T-cell (primary cell): ENCODE results near the gene ZNF740. TPM values are rescaled to one million over a fixed set of nuclear protein-coding genes. Genes with fewer than 3 reads are reported as not detected.

Experiments
- ATAC-seq, 4 experiments: fragments of 200-7000 bp in 3 of 4; fragments of 150-1000 bp in 1 of 4; cut with Tn5 transposase; replicated peaks in 1 of 4; 1 replicate in 3 of 4; 2 replicates in 1 of 4; pipeline ENCODE4 v1.10.0; 2021; ENCODE audit warnings: moderate library complexity in 3 of 4, mild to moderate bottlenecking in 2 of 4, moderate number of reproducible peaks in 1 of 4
- CTCF ChIA-PET, 2 donors: fragments of 300-600 bp; sonication (Branson Sonifier 250); formaldehyde crosslinking; loops; one replicate each; lab custom pipeline; 2022; ENCODE audit warnings: antibody characterized with exemption in 2 of 2; lab: Charles Lee
- POLR2A ChIA-PET, 2 donors: fragments of 300-600 bp; sonication (Branson Sonifier 250); formaldehyde crosslinking; loops; one replicate each; lab custom pipeline; 2022; ENCODE audit warnings: antibody characterized with exemption in 2 of 2; lab: Charles Lee
- DNase-seq, 35 experiments: peaks; one replicate each; pipeline versions ENCODE4 v3.0.0 to v3.0.0-alpha.2; 2013 to 2023
- H3K27ac ChIP-seq: one replicate; pipeline ENCODE4 v1.5.1; 2013; ENCODE audit warnings: low read length
- H3K27me3 ChIP-seq, 2 experiments: replicated peaks in 1 of 2; 1 replicate in 1 of 2; 2 replicates in 1 of 2; pipeline versions ENCODE4 v1.6.1 to v1.7.0; 2013; ENCODE audit warnings: low read length in 1 of 2, mixed read lengths in 1 of 2; ENCODE audit not compliant: control insufficient read depth in 2 of 2, insufficient read depth in 2 of 2; ENCODE audit errors: extremely low read depth in 1 of 2
- H3K36me3 ChIP-seq, 2 donors: 1 replicate in 1 of 2; 2 replicates in 1 of 2; pipeline versions ENCODE4 v1.6.1 to v1.7.0; 2013; ENCODE audit warnings: low read length in 1 of 2; ENCODE audit not compliant: control insufficient read depth in 2 of 2, insufficient read depth in 1 of 2; ENCODE audit errors: extremely low read depth in 1 of 2
- H3K4me1 ChIP-seq, 2 experiments: 1 replicate in 1 of 2; 2 replicates in 1 of 2; pipeline versions ENCODE4 v1.6.1 to v1.7.0; 2013; ENCODE audit warnings: low read length in 2 of 2, mixed read lengths in 1 of 2; ENCODE audit not compliant: insufficient read depth in 2 of 2, control insufficient read depth in 1 of 2; ENCODE audit errors: extremely low read depth in 1 of 2
- H3K4me3 ChIP-seq, 2 donors: 1 replicate in 1 of 2; 2 replicates in 1 of 2; pipeline versions ENCODE4 v1.5.1 to v1.7.0; 2013; ENCODE audit warnings: mild to moderate bottlenecking in 2 of 2, low read length in 1 of 2, moderate library complexity in 1 of 2; ENCODE audit not compliant: control insufficient read depth in 1 of 2; ENCODE audit errors: extremely low read depth in 1 of 2
- H3K9me3 ChIP-seq: 2 replicates; pipeline ENCODE4 v1.7.0; 2013
- H3K27ac Mint-ChIP-seq, 2 donors: one replicate each; pipeline ENCODE4 v1.8.0; 2020 to 2021; ENCODE audit warnings: mild to moderate bottlenecking in 2 of 2, mixed read lengths in 2 of 2
- H3K27me3 Mint-ChIP-seq, 2 donors: one replicate each; pipeline ENCODE4 v1.8.0; 2021 to 2022; ENCODE audit warnings: mixed read lengths in 2 of 2
- H3K36me3 Mint-ChIP-seq: one replicate; pipeline ENCODE4 v1.8.0; 2021; ENCODE audit warnings: mixed read lengths
- H3K4me1 Mint-ChIP-seq, 3 donors: one replicate each; pipeline ENCODE4 v1.8.0; 2020 to 2022; ENCODE audit warnings: mixed read lengths in 3 of 3, mild to moderate bottlenecking in 1 of 3
- H3K4me3 Mint-ChIP-seq, 3 donors: one replicate each; pipeline ENCODE4 v1.8.0; 2020 to 2022; ENCODE audit warnings: mild to moderate bottlenecking in 3 of 3, mixed read lengths in 3 of 3, moderate library complexity in 3 of 3
- H3K9me3 Mint-ChIP-seq, 3 donors: one replicate each; pipeline ENCODE4 v1.8.0; 2020 to 2022; ENCODE audit warnings: mixed read lengths in 3 of 3
- WGBS: methylation state at CpG from one replicate; pipeline ENCODE4 v1.1.5; 2013; ENCODE audit warnings: missing lambda C conversion rate; ENCODE audit not compliant: insufficient coverage; 5-methylcytosine and 5-hydroxymethylcytosine counted together
- total RNA-seq, 35 experiments: library from RNA in 6 of 35; stranded (reverse) in 6 of 35; fragments of 120-200 nt in 1 of 35; gene quantifications; one replicate each; pipeline versions ENCODE4 v1.2.1 to v1.2.4 and lab custom pipeline; 2013 to 2026

Gene ZNF740
- total RNA-seq, 5 donors from 2014 or later (not counting 1 experiment from before 2014, with no cell fraction given): 36.4 to 94.2 (median 83.9) TPM

- Mint-ChIP-seq H3K27me3 (no peaks in the 10 kb centered on the region), H3K27ac (peak overlapping the region; percentile 93 to 99), H3K9me3 (no peaks in the 10 kb centered on the region), H3K4me1 (peaks cover 72 to 78% (median 75%) of the 10 kb centered on the region in 3 donors), H3K4me3 (peak overlapping the region; percentile 95 to 98 (median 96)), H3K36me3 (peaks cover 13% of the 10 kb centered on the region)
- DNase-seq: no peak
- 60% methylated on average over 1 of the region's 30 CpGs for WGBS
- H3K4me3 ChIP-seq: peak overlapping the region; percentile 82 to 85
- POLR2A ChIA-PET: interaction anchor here (0.5 to 0.9 kb wide), 3 partner anchors 16 to 1568 kb away, joined by 3 to 5 read pairs (median 3); partner anchors contain the start of gene ESPL1 (in 1 of the 2)
- H3K27ac ChIP-seq: peak overlapping the region; percentile 92
- H3K36me3 ChIP-seq: peaks cover 0 to 19% of the 10 kb centered on the region in 2 donors
- H3K27me3 ChIP-seq: no peaks in the 10 kb centered on the region
- no peak for ATAC-seq
- no peaks in the 10 kb centered on the region for H3K9me3 ChIP-seq
- CTCF ChIA-PET: interaction anchor here (0.8 to 2.0 kb wide), 4 partner anchors 18 to 49 kb away, joined by 3 to 9 read pairs (median 4); partner anchors contain the start of gene ESPL1 (in 1 of the 2)
- H3K4me1 ChIP-seq: peaks cover 40 to 90% of the 10 kb centered on the region in 2 experiments
These were observed 38.2 kb downstream of the ZNF740 start for GRCh38 chr12:53218551-53219291.

DNA sequence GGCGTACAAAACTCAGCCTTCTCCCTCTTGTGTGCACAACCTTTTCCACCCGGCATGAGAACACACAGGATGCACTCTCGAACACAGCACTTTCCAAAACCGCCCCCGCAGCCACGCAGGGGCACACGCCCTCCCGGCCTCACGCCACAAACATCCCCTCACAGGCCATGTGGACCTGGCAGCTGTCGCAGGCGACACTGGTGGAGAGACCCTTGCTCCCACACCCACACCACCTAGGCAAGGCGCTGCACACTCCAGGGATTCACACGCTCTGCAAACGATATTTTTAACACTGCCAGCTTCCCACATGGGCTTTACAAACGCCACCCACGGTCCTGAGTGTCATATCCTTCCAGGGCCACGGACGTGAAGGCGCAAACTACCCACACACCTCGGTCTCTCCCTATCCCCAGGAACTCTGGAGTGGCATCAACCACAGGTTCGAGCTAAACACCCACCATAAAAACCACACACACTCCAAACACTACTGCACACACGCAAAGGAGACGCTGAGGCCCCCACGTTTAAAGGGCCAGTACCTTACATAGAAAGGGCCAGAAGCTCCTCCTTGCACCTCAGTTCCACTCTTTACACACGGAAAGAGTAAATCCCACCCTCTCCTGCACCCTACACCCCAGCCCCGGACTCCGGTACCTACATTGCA lies 38.9 kb downstream of the ZNF740 start:
- Histone ChIP-seq H3K9me3 (no peaks in the 10 kb centered on the region), H3K27ac (peak overlapping the region; percentile 92), H3K4me1 (peaks cover 47 to 91% of the 10 kb centered on the region in 2 experiments), H3K36me3 (peaks cover 0 to 12% of the 10 kb centered on the region in 2 donors), H3K27me3 (no peaks in the 10 kb centered on the region), H3K4me3 (peak overlapping the region; percentile 82 to 85)
- Mint-ChIP-seq H3K4me1 (peaks cover 72 to 81% (median 75%) of the 10 kb centered on the region in 3 donors), H3K36me3 (peaks cover 7% of the 10 kb centered on the region), H3K27ac (peak overlapping the region; percentile 92 to 99), H3K27me3 (no peaks in the 10 kb centered on the region), H3K4me3 (peak overlapping the region; percentile 95 to 98 (median 96)), H3K9me3 (no peaks in the 10 kb centered on the region)
- POLR2A ChIA-PET: interaction anchor here (0.5 to 0.9 kb wide), 4 partner anchors 8 to 114 kb away, joined by 4 to 7 read pairs (median 4); no protein-coding TSS in a partner anchor
- 0% methylated on average over 26 of the region's 27 CpGs for WGBS
- DNase-seq: peak in 9 of 35 experiments; percentile 22 to 70 (median 44)
- CTCF ChIA-PET: interaction anchor here (0.7 to 2.3 kb wide), 15 partner anchors 8 to 139 kb away, joined by 3 to 17 read pairs (median 4); partner anchors contain the start of genes ESPL1 (in 1 of the 2) and MYG1 (in 1 of the 2)
- peak; percentile 9 to 29 (median 21) for ATAC-seq

DNA sequence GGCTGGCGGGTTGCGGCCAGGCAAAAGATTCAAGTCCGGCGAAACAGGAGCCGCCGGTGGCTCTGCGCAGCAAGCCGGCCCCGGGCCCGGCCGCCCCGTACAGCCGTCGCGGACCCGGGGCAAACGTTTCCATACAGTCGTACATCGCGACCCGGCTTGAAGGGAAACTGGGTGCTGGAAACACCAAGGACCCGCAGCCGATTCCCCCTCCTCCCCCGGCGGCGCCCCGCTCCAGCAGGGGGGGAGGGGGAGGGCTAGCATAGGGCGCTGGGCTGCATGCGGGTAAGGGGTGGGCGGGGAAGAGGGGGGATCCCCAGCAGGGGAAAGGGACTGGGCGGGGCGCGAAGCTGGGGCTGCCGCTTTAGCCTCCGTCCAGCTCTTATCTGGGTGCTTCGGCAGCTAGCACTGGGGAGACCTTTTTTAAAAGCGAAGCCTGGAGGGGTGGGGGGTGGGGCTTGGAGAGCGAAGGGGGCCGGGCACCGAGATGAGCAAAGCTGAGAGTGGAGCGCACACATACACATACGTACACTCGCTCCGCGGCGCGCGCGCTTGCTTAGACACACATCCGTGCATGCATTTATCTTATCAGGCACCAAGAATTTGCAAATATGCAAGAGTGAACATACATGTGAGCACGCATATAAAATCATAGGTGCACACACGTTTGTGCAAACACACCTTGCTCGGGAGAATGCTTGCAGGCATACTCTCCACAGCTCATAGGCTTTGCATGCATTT lies 39.6 kb downstream of the ZNF740 start:
- DNase-seq (peak; percentile 68 to 91 (median 82)), ATAC-seq (peak; percentile 66 to 75 (median 72))
- H3K4me1 Mint-ChIP-seq: peaks cover 72 to 82% (median 75%) of the 10 kb centered on the region in 3 donors
- no peaks in the 10 kb centered on the region for H3K27me3 Mint-ChIP-seq
- H3K4me3 ChIP-seq: peak overlapping the region; percentile 82 to 85
- H3K9me3 ChIP-seq: no peaks in the 10 kb centered on the region
- no peaks in the 10 kb centered on the region for H3K27me3 ChIP-seq
- ChIA-PET POLR2A (interaction anchor here (0.5 to 0.7 kb wide), 5 partner anchors 8 to 55 kb away, joined by 4 to 9 read pairs (median 5); no protein-coding TSS in a partner anchor), CTCF (interaction anchor here (0.6 to 2.3 kb wide), 17 partner anchors 8 to 160 kb away, joined by 3 to 17 read pairs (median 4); partner anchors contain the start of genes ESPL1 (in 1 of the 2), MYG1 (in 1 of the 2) and SP1 (in 1 of the 2))
- peak overlapping the region; percentile 92 to 99 for H3K27ac Mint-ChIP-seq
- peaks cover 5% of the 10 kb centered on the region for H3K36me3 Mint-ChIP-seq
- H3K4me1 ChIP-seq: peaks cover 50 to 91% of the 10 kb centered on the region in 2 experiments
- peak overlapping the region; percentile 95 to 98 (median 96) for H3K4me3 Mint-ChIP-seq
- 0% methylated on average over 17 of the region's 53 CpGs for WGBS
- peak overlapping the region; percentile 92 for H3K27ac ChIP-seq
- H3K9me3 Mint-ChIP-seq: no peaks in the 10 kb centered on the region
- peaks cover 0 to 5% of the 10 kb centered on the region in 2 donors for H3K36me3 ChIP-seq

DNA sequence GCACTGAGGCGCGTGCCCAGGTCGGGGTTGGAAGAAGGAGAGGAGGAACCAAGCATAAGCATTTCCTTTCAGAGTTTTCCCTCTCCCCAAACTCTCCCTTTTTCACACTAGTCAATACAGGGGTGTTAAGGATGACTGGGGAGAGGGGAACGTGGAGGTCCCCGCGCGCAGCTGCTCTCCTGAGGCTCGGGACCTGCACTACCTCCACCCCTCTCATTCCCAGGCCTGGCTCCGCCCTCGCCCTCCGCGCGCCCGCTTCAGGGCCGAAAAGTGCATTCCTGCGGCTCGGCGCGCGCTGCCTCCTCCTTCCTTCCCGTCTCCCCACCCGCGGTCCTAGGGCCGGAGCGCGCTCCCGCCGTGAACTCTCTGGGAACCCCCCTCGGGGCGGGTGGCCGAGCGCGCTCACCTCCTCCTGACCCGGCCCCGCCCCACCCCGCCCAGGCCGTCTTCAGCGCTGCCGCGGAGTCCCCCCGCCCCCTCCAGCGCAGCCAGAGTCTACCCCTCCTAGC lies 40.2 kb downstream of the ZNF740 start:
- 0% methylated on average over 27 of the region's 42 CpGs for WGBS
- H3K4me1 ChIP-seq: peaks cover 49 to 91% of the 10 kb centered on the region in 2 experiments
- H3K9me3 ChIP-seq: no peaks in the 10 kb centered on the region
- peaks cover 72 to 85% (median 75%) of the 10 kb centered on the region in 3 donors for H3K4me1 Mint-ChIP-seq
- H3K36me3 Mint-ChIP-seq: peaks cover 5% of the 10 kb centered on the region
- peak in 33 of 35 experiments; percentile 50 to 90 (median 66) for DNase-seq
- POLR2A ChIA-PET: interaction anchor here (0.5 to 0.6 kb wide), 3 partner anchors 32 to 55 kb away, joined by 5 to 9 read pairs (median 5); no protein-coding TSS in a partner anchor
- CTCF ChIA-PET: interaction anchor here (0.6 to 2.3 kb wide), 15 partner anchors 8 to 159 kb away, joined by 3 to 12 read pairs (median 3); partner anchors contain the start of genes ESPL1 (in 1 of the 2), MYG1 (in 1 of the 2) and SP1 (in 1 of the 2)
- peak overlapping the region; percentile 98 for H3K27ac ChIP-seq
- peak overlapping the region; percentile 91 to 97 for H3K27ac Mint-ChIP-seq
- H3K4me3 ChIP-seq: peak overlapping the region; percentile 58 to 82
- no peaks in the 10 kb centered on the region for H3K36me3 ChIP-seq
- H3K9me3 Mint-ChIP-seq: no peaks in the 10 kb centered on the region
- H3K27me3 Mint-ChIP-seq: no peaks in the 10 kb centered on the region
- H3K27me3 ChIP-seq: no peaks in the 10 kb centered on the region
- peak; percentile 61 to 69 (median 62) for ATAC-seq
- H3K4me3 Mint-ChIP-seq: peak overlapping the region; percentile 95 to 98 (median 96)

DNA sequence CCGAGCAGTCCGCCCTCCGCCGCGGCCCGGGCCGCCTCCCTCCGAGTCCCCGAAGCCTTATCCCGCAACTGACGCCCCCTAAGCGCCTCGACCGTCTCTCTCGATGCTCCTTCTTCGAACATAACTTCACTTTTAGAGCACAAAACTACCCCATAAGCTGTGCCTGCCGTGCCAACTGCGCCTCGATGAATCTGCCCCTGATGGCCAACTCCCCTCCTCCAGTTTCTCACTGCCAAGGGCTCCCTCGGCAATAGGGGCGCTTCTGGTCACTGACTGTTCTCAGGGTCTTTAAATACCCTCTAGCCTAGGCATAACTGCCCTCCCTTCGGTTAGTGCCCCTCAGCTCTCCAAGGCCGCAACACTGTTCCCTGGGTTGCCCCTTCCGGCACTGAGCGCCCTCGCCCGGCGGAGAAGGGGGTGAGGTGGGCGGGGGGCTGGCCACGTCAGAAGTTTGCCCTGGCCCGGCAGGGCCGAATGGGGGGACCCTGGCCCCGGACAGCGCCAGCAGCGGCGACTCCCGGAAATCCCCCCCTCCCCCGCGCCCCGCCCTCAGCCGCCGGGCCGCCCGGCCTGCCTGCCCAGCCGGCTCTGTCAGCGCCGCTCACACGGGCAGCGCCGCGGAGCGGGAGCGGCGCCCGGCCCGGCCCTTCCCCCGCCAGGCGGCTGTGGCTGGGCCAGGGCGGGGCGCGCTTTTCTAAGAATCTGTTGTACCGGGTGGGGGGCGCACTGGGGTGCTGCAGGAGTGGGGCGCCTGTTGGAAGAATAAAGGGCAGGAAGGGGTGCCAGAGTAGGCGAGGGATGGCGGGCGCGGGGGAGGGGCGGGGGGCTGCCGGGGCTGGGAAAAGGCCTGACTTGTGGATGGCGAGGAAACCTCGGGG lies 40.9 kb downstream of the ZNF740 start:
- ChIA-PET POLR2A (no interaction called here), CTCF (interaction anchor here in 1 of 2 donors (2.3 kb wide), 1 partner anchor 12 kb away, joined by 12 read pairs; no protein-coding TSS in a partner anchor)
- Histone ChIP-seq H3K4me1 (peaks cover 50 to 88% of the 10 kb centered on the region in 2 experiments), H3K27me3 (no peaks in the 10 kb centered on the region), H3K36me3 (no peaks in the 10 kb centered on the region), H3K9me3 (no peaks in the 10 kb centered on the region), H3K4me3 (peak overlapping the region; percentile 58 to 82), H3K27ac (peak overlapping the region; percentile 98)
- under 1% methylated on average over 51 of the region's 72 CpGs for WGBS
- H3K4me3 Mint-ChIP-seq: peak overlapping the region; percentile 95 to 98 (median 96)
- peak in 12 of 35 experiments; percentile 18 to 64 (median 43) for DNase-seq
- peaks cover 69 to 83% (median 72%) of the 10 kb centered on the region in 3 donors for H3K4me1 Mint-ChIP-seq
- no peaks in the 10 kb centered on the region for H3K9me3 Mint-ChIP-seq
- H3K27me3 Mint-ChIP-seq: no peaks in the 10 kb centered on the region
- H3K27ac Mint-ChIP-seq: peak overlapping the region; percentile 94 to 98
- peaks cover 5% of the 10 kb centered on the region for H3K36me3 Mint-ChIP-seq
- peak; percentile 17 to 23 (median 19) for ATAC-seq
